A549 (cell line): Measurements from ENCODE around the gene FOXS1. TPM values are rescaled to one million over a fixed set of nuclear protein-coding genes. Genes with fewer than 3 reads are reported as not detected.

ENCODE experiments used
- ATAC-seq, 2 experiments: fragments of 200-7000 bp in 1 of 2; fragments of >200 bp in 1 of 2; cut with Nextera tagmentation in 1 of 2; cut with Tn5 transposase in 1 of 2; 3 replicates each; pipeline versions ENCODE4 v1.8.0 to v1.9.1; 2018 to 2020; ENCODE audit warnings: mild to moderate bottlenecking in 1 of 2, moderate library complexity in 1 of 2
- CTCF ChIA-PET: fragments of 300-600 bp; sonication (Branson Sonifier 250); formaldehyde crosslinking; extraction: SDS; loops from one replicate; lab custom pipeline; 2021; ENCODE audit warnings: antibody characterized with exemption, inconsistent platforms; lab: Yijun Ruan, JAX
- POLR2A ChIA-PET: fragments of 350-600 bp; formaldehyde crosslinking; extraction: SDS; loops from one replicate; lab custom pipeline; 2021; ENCODE audit warnings: antibody characterized with exemption, inconsistent platforms; lab: Yijun Ruan, JAX
- DNase-seq, 2 experiments: peaks; one replicate each; pipeline versions ENCODE4 v3.0.0 to v3.0.0-alpha.2; 2011 to 2016; ENCODE audit warnings: low read depth in 1 of 2, low spot score in 1 of 2
- FAIRE-seq: peaks from 2 replicates; lab custom pipeline; 2011; peaks lifted over from hg19 to GRCh38; lab: Jason Lieb, UNC
- H3K27ac ChIP-seq, 2 experiments: fragments of >200 bp; sonication (Bioruptor Twin); formaldehyde crosslinking; 3 replicates each; pipeline ENCODE4 v1.5.1; 2016 to 2017
- H3K4me1 ChIP-seq: fragments of >200 bp; sonication (Bioruptor Twin); formaldehyde crosslinking; 3 replicates; pipeline ENCODE4 v1.6.1; 2016
- H3K4me2 ChIP-seq: fragments of >200 bp; sonication (Bioruptor Twin); formaldehyde crosslinking; 3 replicates; pipeline ENCODE4 v1.6.1; 2016
- H3K4me3 ChIP-seq: fragments of >200 bp; sonication (Bioruptor Twin); formaldehyde crosslinking; 3 replicates; pipeline ENCODE4 v1.5.1; 2016
- H3K9me3 ChIP-seq: fragments of >200 bp; sonication (Bioruptor Twin); formaldehyde crosslinking; 3 replicates; pipeline ENCODE4 v1.6.1; 2016
- BHLHE40 ChIP-seq: IDR thresholded peaks from 2 replicates; pipeline ENCODE4 v1.6.1; 2012; ENCODE audit warnings: low read depth, low read length, inconsistent platforms
- CBX2 ChIP-seq: fragments of 200-600 bp; sonication (generic); IDR thresholded peaks from 2 replicates; pipeline ENCODE4 v1.6.1; 2016; ENCODE audit warnings: low read depth, mild to moderate bottlenecking, borderline replicate concordance
- CEBPB ChIP-seq, 2 experiments: fragments of >200 bp in 1 of 2; sonication (Bioruptor Twin) in 1 of 2; formaldehyde crosslinking in 1 of 2; IDR thresholded peaks; 2 replicates each; pipeline ENCODE4 v1.6.1; 2012 to 2016
- CHD2 ChIP-seq: fragments of 150-350 bp; IDR thresholded peaks from 2 replicates; pipeline ENCODE4 v1.6.1; 2014; ENCODE audit warnings: low read length; ENCODE audit not compliant: partially characterized antibody
- CHD4 ChIP-seq: fragments of 200-600 bp; sonication (generic); IDR thresholded peaks from 2 replicates; pipeline ENCODE4 v1.6.1; 2016; ENCODE audit warnings: antibody characterized with exemption, mild to moderate bottlenecking, borderline replicate concordance
- FOSB ChIP-seq: fragments of 250-450 bp; sonication (Bioruptor Pico); IDR thresholded peaks from 2 replicates; pipeline ENCODE4 v1.5.0; 2020; ENCODE audit warnings: mild to moderate bottlenecking, moderate library complexity
- FOXS1 ChIP-seq: fragments of 250-450 bp; sonication (Bioruptor Pico); IDR thresholded peaks from 2 replicates; pipeline ENCODE4 v1.5.0; 2020; ENCODE audit warnings: mild to moderate bottlenecking, moderate library complexity
- HDAC2 ChIP-seq: fragments of 200-600 bp; sonication (generic); IDR thresholded peaks from 2 replicates; pipeline ENCODE4 v1.6.1; 2016
- HEYL ChIP-seq: fragments of 250-450 bp; sonication (Bioruptor Pico); IDR thresholded peaks from 2 replicates; pipeline ENCODE4 v1.8.0; 2021; ENCODE audit warnings: mild to moderate bottlenecking, moderate library complexity
- HOXB13 ChIP-seq: fragments of 250-450 bp; sonication (Bioruptor Pico); IDR thresholded peaks from 2 replicates; pipeline ENCODE4 v1.5.0; 2020; ENCODE audit warnings: low read depth, mild to moderate bottlenecking, moderate library complexity
- MAFK ChIP-seq: fragments of 450-650 bp; IDR thresholded peaks from 2 replicates; pipeline ENCODE4 v1.6.1; 2014; ENCODE audit not compliant: partially characterized antibody
- MAZ ChIP-seq: fragments of 150-350 bp; IDR thresholded peaks from 2 replicates; pipeline ENCODE4 v1.6.1; 2014; ENCODE audit warnings: antibody characterized with exemption, low read depth, low read length, borderline replicate concordance
- MYC ChIP-seq: IDR thresholded peaks from 2 replicates; pipeline ENCODE4 v1.6.1; 2012; ENCODE audit warnings: mild to moderate bottlenecking, inconsistent platforms, low read length, improper control_type of control experiment, borderline replicate concordance
- NR3C1 ChIP-seq: fragments of >200 bp; sonication (Bioruptor Twin); formaldehyde crosslinking; IDR thresholded peaks from 3 replicates; pipeline ENCODE4 v1.6.1; 2017
- RAD21 ChIP-seq, 2 experiments: fragments of >200 bp in 1 of 2; sonication (Bioruptor Twin) in 1 of 2; formaldehyde crosslinking in 1 of 2; IDR thresholded peaks in 1 of 2; conservative IDR thresholded peaks in 1 of 2; 2 replicates in 1 of 2; 3 replicates in 1 of 2; pipeline ENCODE4 v1.6.1; 2012 to 2018; ENCODE audit warnings: inconsistent platforms in 1 of 2
- RARB ChIP-seq: fragments of 250-450 bp; sonication (Bioruptor Pico); IDR thresholded peaks from 2 replicates; pipeline ENCODE4 v1.8.0; 2021; ENCODE audit warnings: mild to moderate bottlenecking, moderate library complexity
- RFX5 ChIP-seq: fragments of 450-650 bp; IDR thresholded peaks from 2 replicates; pipeline ENCODE4 v1.7.1; 2014; ENCODE audit warnings: antibody characterized with exemption, mild to moderate bottlenecking, moderate library complexity
- SREBF2 ChIP-seq: fragments of 450-650 bp; IDR thresholded peaks from 2 replicates; pipeline ENCODE4 v1.6.1; 2014; ENCODE audit warnings: mild to moderate bottlenecking, moderate library complexity
- TP53 ChIP-seq: fragments of 250-450 bp; sonication (Bioruptor Pico); IDR thresholded peaks from 2 replicates; pipeline ENCODE4 v1.5.0; 2021; ENCODE audit warnings: mild to moderate bottlenecking, moderate library complexity
- ZC3H11A ChIP-seq: fragments of 450-650 bp; IDR thresholded peaks from 2 replicates; pipeline ENCODE4 v1.6.1; 2014; ENCODE audit warnings: antibody characterized with exemption, mild to moderate bottlenecking
- WGBS: methylation state at CpG from one replicate; pipeline ENCODE4 v1.1.6; 2017; ENCODE audit errors: missing lambda C conversion rate; 5-methylcytosine and 5-hydroxymethylcytosine counted together
- polyA plus RNA-seq, 4 experiments: library from polyadenylated mRNA; depleted of rRNA in 3 of 4; stranded (reverse); fragments of >200 nt; fragmentation: RNase III in 1 of 4; extraction: RNeasy Plus Mini Kit Qiagen cat#74134 plus additional on column Dnase treatment in 1 of 4; gene quantifications; 2 replicates in 3 of 4; 3 replicates in 1 of 4; pipeline ENCODE4 v1.2.3, GENCODE V29; 2011 to 2017
- TF ChIP-seq, protein P1 (sequence below): fragments of 250-450 bp; sonication (Bioruptor Pico); IDR thresholded peaks from 2 replicates; pipeline ENCODE4 v1.5.0; 2020; ENCODE audit warnings: low read depth, mild to moderate bottlenecking, moderate library complexity
- TF ChIP-seq, protein P2 (sequence below): IDR thresholded peaks from 2 replicates; pipeline ENCODE4 v1.6.1; 2012
- TF ChIP-seq, protein P3 (sequence below): fragments of >200 bp; sonication (Bioruptor Twin); formaldehyde crosslinking; IDR thresholded peaks from 3 replicates; pipeline ENCODE4 v1.5.1; 2016

Gene FOXS1
- polyA plus RNA-seq, 2 of the 4 experiments (the other 2 are of a cell fraction), result 1.5 to 3.7 TPM

DNA sequence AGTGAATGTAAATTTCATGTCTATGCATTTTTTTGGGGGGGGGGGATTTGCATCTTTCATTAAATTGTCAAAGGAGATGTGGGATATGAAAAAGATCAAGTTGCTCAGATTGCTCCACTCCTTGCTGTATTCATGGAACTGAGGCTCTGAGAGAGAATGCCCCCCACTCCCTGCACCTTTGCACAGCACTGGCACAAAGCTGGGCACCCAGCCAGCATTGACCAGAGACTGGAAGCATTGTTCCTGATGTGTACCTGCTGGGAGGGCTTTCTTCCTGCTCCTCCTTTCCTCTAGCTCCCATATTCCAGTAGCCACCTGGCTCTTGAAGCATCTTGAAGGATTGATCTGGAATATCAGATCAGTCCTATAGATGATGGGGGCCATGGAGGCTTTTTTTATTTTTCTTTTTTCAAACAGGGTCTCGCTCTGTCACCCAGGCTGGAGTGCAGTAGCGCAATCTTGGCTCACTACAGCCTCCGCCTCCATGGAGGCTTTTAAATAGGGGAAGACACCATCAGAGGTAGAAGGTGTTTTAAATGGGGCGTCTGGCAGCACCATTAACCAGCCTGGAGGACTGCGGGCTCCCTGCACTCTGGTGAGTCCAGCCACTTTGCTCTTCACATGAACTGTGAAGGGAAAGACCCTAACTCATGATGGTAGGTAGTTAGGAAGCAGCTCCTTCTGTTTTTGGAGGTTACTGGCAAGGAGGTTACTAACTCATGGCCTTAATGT is 14.0 kb upstream of the FOXS1 start:
- FAIRE-seq (no peak), ATAC-seq (no peak), DNase-seq (no peak)
- ChIA-PET POLR2A (no interaction called here), CTCF (interaction anchor here (0.6 to 11.6 kb wide), 8 partner anchors 12 to 240 kb away, joined by 3 to 193 read pairs (median 5); partner anchors contain the start of gene PDRG1)
- Histone ChIP-seq H3K4me1 (peaks cover 15% of the 10 kb centered on the region), H3K9me3 (no peaks in the 10 kb centered on the region), H3K4me2 (no peak overlapping the region), H3K4me3 (no peak overlapping the region), H3K27ac (no peak overlapping the region)
- no peak for TF ChIP-seq CHD4
- TF ChIP-seq SREBF2, result no peak
- TF ChIP-seq RAD21 (conservative IDR thresholded peaks at IDR 0.05 in 1 of 2, IDR thresholded peaks at IDR 0.05 in 1 of 2), result no peak
- no peak for TF ChIP-seq CEBPB (IDR thresholded peaks at IDR 0.05)
- TF ChIP-seq, protein P1, sequence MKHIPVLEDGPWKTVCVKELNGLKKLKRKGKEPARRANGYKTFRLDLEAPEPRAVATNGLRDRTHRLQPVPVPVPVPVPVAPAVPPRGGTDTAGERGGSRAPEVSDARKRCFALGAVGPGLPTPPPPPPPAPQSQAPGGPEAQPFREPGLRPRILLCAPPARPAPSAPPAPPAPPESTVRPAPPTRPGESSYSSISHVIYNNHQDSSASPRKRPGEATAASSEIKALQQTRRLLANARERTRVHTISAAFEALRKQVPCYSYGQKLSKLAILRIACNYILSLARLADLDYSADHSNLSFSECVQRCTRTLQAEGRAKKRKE (CRISPR knock-in tag), result no peak
- no peak for TF ChIP-seq HDAC2
- TF ChIP-seq MAZ, result no peak
- TF ChIP-seq MYC, result no peak
- WGBS, result 74% methylated on average over 5 of the region's 5 CpGs

DNA sequence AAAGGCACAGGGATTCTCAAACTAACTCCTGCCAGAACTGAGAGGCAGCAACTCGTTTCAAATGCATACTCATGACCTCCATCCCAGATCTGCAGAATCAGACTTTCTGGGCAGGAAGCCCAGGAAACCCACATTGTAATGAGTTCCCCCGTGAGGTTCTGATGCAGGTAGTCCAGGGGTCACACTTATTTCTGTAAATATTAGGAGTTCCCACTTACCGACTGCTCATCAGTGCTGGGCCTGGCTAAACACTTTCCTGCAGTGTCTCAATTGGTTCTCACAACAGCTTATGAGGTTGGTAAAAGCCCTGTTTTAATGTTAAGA is 13.3 kb upstream of the FOXS1 start:
- Histone ChIP-seq H3K4me3 (no peak overlapping the region), H3K9me3 (no peaks in the 10 kb centered on the region), H3K4me1 (peaks cover 15% of the 10 kb centered on the region), H3K4me2 (no peak overlapping the region), H3K27ac (no peak overlapping the region)
- 39% methylated on average over 3 of the region's 3 CpGs for WGBS
- no peak for ATAC-seq
- DNase-seq, result no peak
- no peak for TF ChIP-seq HEYL (CRISPR knock-in tag)
- no peak for TF ChIP-seq FOSB (CRISPR knock-in tag)
- no peak for TF ChIP-seq CBX2
- no peak for TF ChIP-seq SREBF2
- no peak for TF ChIP-seq BHLHE40
- TF ChIP-seq HDAC2, result no peak
- no peak for TF ChIP-seq CHD4
- TF ChIP-seq, protein P2, sequence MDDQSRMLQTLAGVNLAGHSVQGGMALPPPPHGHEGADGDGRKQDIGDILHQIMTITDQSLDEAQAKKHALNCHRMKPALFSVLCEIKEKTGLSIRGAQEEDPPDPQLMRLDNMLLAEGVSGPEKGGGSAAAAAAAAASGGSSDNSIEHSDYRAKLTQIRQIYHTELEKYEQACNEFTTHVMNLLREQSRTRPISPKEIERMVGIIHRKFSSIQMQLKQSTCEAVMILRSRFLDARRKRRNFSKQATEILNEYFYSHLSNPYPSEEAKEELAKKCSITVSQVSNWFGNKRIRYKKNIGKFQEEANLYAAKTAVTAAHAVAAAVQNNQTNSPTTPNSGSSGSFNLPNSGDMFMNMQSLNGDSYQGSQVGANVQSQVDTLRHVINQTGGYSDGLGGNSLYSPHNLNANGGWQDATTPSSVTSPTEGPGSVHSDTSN, result no peak
- TF ChIP-seq HOXB13 (CRISPR knock-in tag), result no peak
- no peak for TF ChIP-seq RARB (CRISPR knock-in tag)
- TF ChIP-seq FOXS1 (CRISPR knock-in tag), result no peak
- TF ChIP-seq, protein P1 (CRISPR knock-in tag), result no peak
- no peak for TF ChIP-seq MAFK
- TF ChIP-seq MAZ, result no peak
- TF ChIP-seq, protein P3, sequence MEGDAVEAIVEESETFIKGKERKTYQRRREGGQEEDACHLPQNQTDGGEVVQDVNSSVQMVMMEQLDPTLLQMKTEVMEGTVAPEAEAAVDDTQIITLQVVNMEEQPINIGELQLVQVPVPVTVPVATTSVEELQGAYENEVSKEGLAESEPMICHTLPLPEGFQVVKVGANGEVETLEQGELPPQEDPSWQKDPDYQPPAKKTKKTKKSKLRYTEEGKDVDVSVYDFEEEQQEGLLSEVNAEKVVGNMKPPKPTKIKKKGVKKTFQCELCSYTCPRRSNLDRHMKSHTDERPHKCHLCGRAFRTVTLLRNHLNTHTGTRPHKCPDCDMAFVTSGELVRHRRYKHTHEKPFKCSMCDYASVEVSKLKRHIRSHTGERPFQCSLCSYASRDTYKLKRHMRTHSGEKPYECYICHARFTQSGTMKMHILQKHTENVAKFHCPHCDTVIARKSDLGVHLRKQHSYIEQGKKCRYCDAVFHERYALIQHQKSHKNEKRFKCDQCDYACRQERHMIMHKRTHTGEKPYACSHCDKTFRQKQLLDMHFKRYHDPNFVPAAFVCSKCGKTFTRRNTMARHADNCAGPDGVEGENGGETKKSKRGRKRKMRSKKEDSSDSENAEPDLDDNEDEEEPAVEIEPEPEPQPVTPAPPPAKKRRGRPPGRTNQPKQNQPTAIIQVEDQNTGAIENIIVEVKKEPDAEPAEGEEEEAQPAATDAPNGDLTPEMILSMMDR, result no peak
- no peak for TF ChIP-seq CHD2
- no peak for TF ChIP-seq TP53
- TF ChIP-seq RFX5, result no peak
- no peak for TF ChIP-seq ZC3H11A
- TF ChIP-seq NR3C1, result no peak
- TF ChIP-seq, all 56 proteins: peak for 0
- FAIRE-seq, result no peak
- ChIA-PET CTCF (interaction anchor here (1.9 to 11.6 kb wide), 3 partner anchors 11 to 173 kb away, joined by 6 to 193 read pairs (median 23); no protein-coding TSS in a partner anchor), POLR2A (no interaction called here)
